Stimulated activated CD4-positive, alpha-beta T cell treated with anti-CD3 and anti-CD28 coated beads, Interleukin-15, amount 100 ng/mL, for 1 hour (primary cell): ENCODE data around the gene PSMD14.

ENCODE experiments used
- DNase-seq, 2 donors: peaks; one replicate each; pipeline ENCODE4 v3.0.0-alpha.2; 2020; ENCODE audit warnings: low read depth in 1 of 2, low spot score in 1 of 2

The PSMD14 gene

GRCh38 chr2:161418275-161418714, 110.1 kb downstream of the PSMD14 start:
- DNase-seq = no peak

DNA sequence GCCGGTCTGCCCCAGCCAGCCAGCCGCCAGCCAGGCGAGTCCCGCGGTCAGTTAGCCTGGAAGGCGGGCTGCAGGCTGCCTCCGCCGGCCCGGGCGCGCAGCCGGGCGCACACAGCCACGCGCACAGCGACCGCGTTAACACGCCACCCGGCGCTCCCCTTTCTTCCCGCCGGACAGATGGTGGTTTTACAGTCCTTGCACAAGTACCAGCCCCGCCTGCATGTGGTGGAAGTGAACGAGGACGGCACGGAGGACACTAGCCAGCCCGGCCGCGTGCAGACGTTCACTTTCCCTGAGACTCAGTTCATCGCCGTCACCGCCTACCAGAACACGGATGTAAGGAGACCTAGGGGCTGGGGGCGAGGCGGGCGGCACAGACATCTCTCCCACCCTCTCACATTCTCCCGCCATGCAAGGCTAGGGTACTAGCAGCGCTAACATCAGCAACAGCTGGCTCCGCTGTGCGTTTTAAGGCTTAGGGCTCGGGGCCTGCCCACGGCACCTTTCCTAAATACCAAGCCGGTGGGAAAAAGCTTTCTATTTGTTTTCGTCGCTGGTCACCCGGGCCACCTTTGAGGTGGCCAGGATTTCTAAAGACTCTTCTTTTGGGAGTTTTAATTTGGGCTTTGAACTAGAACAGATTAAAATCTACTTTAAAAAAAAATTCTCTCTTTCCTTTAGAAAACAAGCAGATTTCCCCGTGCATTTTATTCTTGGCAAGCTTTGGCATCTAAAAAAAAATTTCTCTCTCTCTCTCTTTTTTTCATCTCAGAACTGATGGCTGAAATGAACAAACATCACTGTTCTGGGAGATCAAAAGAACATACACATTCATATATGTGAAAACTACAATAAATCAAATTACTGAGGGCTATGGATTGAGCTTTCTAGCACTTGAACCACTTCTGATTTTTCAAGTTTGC, 110.8 kb downstream of the PSMD14 start:
- DNase-seq = no peak

DNA sequence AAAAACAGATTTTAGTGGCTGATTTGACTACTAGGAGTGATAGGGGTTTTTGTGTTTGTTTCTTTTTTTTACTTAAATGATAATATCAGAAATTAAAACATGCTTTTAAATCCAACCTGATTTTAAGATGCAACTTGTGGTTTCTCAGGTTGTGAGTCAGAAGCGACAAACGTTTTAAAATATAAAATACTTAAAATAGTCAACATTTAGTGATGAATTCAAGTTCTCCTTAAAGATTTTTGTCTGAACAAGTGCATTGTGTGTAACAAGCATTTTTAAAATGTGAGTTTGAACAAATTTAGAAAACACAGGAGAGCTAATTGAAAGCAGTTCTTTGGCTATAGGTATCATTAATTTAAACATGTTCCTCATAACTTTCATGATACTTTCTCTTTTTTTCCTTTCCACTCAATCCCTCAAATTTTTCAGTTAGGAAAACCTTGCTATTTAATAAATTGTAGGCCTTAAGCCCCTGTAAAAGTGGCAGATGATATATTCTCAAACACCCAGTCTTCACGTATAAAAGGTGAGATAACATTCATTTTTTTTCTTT, 111.5 kb downstream of the PSMD14 start:
- no peak for DNase-seq

GRCh38 chr2:161420406-161421074, 112.3 kb downstream of the PSMD14 start:
- DNase-seq = no peak

DNA sequence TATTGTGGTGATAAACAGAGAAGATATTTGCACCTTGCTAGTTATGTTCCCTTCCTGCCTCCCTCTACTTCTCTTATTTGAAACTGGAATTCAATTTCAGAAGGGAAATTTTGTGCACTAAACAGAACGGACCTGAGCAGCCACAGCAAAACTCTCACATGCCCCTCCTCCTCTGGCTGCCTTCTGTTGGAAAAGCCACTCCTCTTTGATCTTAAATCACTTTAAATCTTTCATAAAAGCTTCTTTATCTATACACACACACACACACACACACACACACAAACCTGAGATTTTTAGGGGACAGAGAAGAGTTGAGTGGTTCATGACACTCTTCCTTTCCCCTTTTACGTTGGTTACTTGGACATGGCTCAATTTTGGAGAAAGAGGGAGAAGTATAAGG, 113.5 kb downstream of the PSMD14 start:
- DNase-seq = no peak

GRCh38 chr2:161422816-161423403, 114.7 kb downstream of the PSMD14 start:
- DNase-seq = no peak

DNA sequence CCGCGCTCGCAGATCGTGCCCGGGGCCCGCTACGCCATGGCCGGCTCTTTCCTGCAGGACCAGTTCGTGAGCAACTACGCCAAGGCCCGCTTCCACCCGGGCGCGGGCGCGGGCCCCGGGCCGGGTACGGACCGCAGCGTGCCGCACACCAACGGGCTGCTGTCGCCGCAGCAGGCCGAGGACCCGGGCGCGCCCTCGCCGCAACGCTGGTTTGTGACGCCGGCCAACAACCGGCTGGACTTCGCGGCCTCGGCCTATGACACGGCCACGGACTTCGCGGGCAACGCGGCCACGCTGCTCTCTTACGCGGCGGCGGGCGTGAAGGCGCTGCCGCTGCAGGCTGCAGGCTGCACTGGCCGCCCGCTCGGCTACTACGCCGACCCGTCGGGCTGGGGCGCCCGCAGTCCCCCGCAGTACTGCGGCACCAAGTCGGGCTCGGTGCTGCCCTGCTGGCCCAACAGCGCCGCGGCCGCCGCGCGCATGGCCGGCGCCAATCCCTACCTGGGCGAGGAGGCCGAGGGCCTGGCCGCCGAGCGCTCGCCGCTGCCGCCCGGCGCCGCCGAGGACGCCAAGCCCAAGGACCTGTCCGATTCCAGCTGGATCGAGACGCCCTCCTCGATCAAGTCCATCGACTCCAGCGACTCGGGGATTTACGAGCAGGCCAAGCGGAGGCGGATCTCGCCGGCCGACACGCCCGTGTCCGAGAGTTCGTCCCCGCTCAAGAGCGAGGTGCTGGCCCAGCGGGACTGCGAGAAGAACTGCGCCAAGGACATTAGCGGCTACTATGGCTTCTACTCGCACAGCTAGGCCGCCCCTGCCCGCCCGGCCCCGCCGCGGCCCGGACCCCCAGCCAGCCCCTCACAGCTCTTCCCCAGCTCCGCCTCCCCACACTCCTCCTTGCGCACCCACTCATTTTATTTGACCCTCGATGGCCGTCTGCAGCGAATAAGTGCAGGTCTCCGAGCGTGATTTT, 115.5 kb downstream of the PSMD14 start:
- DNase-seq = no peak

GRCh38 chr2:161424394-161424769, 116.2 kb downstream of the PSMD14 start:
- DNase-seq = no peak

DNA sequence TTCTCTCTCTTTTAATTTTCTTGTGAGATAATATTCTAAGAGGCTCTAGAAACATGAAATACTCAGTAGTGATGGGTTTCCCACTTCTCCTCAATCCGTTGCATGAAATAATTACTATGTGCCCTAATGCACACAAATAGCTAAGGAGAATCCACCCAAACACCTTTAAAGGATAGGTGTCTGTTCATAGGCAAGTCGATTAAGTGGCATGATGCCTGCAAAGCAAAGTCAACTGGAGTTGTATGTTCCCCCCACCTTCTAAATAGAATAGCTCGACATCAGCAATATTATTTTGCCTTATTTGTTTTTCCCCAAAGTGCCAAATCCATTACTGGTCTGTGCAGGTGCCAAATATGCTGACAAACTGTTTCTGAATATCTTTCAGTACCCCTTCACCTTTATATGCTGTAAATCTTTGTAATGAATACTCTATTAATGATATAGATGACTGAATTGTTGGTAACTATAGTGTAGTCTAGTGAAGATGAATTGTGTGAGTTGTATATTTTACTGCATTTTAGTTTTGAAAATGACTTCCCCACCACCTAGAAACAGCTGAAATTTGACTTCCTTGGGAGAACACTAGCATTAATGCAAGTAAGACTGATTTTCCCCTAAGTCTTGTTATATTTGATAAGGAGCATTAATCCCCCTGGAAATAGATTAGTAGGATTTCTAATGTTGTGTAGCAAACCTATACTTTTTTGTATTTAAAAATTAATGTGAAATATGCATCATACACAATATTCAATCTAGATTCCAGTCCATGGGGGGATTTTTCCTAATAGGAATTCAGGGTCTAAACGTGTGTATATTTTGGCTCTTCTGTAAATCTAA, 116.9 kb downstream of the PSMD14 start:
- DNase-seq = no peak

GRCh38 chr2:161425728-161426454, 117.7 kb downstream of the PSMD14 start:
- no peak for DNase-seq

DNA sequence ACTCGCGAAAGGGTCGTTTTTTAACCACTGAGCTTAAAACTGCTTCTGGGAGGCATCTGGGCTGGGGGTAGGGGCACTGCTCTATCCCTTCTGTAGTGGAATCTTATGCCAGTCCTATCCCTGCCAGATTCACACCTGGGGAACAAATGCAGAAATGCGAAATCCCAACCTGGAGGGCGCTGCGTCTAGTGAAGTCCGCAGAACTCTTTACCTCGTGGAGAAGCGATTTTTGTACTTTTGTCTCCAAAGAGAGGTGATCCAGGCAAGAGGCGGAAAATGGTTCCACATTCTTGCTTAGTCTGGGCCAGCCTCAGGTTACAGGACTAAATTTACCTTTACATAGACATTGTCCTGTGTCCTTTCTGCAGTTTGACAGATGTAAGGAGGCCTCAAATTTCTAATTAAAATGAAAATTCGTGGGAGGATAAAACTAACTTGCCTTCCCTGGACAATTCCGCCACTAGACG, 118.3 kb downstream of the PSMD14 start:
- DNase-seq = no peak

DNA sequence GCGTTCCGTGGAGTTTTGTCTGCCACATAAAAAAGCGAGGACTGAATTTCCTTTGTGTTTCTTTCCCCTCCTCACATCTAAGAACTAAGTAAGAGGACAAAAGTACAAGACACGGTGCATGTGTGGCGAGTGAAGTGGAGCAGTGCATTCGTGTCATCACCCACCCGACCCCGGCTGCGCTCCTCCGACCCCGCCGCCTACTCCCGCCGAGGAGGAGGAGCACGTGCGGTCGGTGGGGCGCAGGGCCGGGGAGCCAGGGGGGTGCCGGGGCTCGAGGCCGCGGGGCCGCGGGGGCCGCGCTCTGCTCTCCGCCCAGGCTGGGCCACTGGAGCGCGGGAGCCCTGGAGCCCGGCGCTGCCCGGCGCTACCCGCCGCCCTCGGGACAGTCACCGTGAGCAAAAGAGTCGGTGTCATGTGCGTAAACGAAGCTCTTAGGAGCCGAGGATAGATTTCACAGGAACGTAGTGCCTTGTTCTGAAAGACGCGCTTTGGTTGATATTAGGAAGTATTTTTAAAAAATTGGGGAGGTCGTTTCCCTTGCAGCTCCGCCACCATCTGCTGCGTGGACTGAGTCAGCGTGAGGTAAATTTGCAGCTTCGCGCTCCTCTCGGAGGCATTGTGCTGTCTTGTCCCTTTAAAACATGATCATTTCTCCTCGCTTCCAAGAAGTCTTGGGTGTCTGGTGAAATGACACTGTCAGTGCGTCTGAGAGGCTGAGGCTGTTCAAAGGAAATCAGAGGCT, 118.9 kb downstream of the PSMD14 start:
- no peak for DNase-seq

DNA sequence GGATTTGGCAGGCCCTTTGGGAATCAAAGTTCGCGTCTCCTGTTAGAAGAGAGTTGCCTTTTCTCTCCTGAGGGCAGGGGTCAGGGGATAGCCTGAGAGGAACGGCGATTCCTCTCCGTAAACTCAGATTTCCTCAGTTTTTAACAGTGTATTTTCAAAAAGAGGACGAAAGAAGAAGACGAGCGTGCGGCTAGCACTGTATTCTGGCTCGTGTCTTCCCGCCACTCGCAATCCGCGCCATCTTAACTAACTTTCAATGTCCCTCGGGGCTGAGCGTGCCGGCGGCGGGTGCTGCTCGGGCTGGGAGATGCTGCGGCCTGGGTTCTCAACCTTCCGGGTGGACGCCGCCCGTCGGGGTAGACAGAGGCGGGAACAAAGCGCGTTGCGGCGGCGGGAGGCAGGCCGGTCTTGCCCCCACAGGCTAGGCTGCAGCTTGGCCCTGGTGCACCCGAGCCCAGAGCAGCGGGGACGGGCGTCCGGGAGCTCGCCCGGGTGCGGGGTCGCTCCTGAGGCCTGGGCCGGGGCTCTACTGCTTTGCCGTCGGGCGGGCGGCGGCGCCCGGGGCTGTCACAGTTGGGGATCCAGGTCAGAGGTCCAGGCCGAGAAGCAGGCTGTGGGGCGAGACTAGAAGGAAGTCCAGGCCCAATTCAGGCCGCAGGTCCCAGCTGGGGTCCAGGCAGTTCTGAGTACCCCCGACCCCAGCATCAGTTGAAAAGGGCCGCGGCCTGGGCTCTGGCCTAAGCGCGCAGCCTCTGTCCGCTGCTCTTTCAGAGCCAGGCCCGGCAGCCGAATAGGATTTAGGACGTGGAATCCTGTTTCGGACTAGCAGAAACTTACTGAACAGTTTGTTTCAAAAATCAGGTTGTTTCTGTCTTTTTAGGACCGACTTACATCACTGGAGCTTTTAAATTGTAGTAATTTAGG, 119.7 kb downstream of the PSMD14 start:
- DNase-seq = no peak

- DNase-seq = no peak
Observed at GRCh38 chr2:161430386-161430785, 122.2 kb downstream of the PSMD14 start.

DNA sequence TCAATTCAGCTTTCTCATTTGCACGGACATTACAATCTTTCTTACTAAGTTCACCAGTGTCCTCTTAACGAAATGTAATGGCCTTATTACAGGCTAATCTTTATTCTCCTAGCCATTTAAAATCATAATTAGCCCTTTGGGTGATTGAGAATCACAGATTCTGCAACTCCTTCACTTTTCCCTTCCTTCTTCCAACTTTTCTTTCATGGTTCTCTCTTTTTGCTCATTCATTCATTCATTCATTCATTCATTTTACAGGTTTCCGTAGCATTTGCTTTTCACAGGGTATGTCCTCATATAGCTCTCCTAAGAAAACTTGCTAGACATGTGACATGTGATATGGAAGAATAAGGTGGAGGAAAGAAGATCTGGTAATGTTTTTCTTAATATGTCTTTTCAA, 123.9 kb downstream of the PSMD14 start:
- DNase-seq = no peak

GRCh38 chr2:161434118-161434517, 125.9 kb downstream of the PSMD14 start:
- no peak for DNase-seq

GRCh38 chr2:161436411-161436810, 128.2 kb downstream of the PSMD14 start:
- no peak for DNase-seq
